Heart left ventricle (tissue), 16 donors: Measurements from ENCODE around the gene SDR42E1. TPM values are rescaled to one million over a fixed set of nuclear protein-coding genes. Genes with fewer than 3 reads are reported as not detected.

Source experiments
- ATAC-seq, 4 donors: fragments of 200-7000 bp; cut with Tn5 transposase; one replicate each; pipeline ENCODE4 v1.9.1; 2020 to 2022; ENCODE audit warnings: moderate library complexity in 4 of 4, mild to moderate bottlenecking in 3 of 4, moderate number of reproducible peaks in 1 of 4
- DNase-seq, 5 donors: peaks; one replicate each; pipeline ENCODE4 v3.0.0-alpha.2; 2020
- H3K27ac ChIP-seq, 12 donors: fragments of 200-600 bp; sonication (generic) in 4 of 12; one replicate each; pipeline versions ENCODE4 v1.5.0 to v1.8.0; 2016 to 2022; ENCODE audit warnings: mild to moderate bottlenecking in 2 of 12
- H3K27me3 ChIP-seq, 9 donors: fragments of 200-600 bp; sonication (generic) in 2 of 9; one replicate each; pipeline versions ENCODE4 v1.5.1 to v1.8.0; 2016 to 2022; ENCODE audit warnings: mild to moderate bottlenecking in 3 of 9
- H3K36me3 ChIP-seq, 9 donors: fragments of 200-600 bp; sonication (generic) in 2 of 9; one replicate each; pipeline versions ENCODE4 v1.5.0 to v1.8.0; 2018 to 2022; ENCODE audit warnings: mild to moderate bottlenecking in 2 of 9
- H3K4me1 ChIP-seq, 12 donors: fragments of 200-600 bp; sonication (generic) in 4 of 12; one replicate each; pipeline versions ENCODE4 v1.5.0 to v1.8.0; 2016 to 2022; ENCODE audit warnings: mild to moderate bottlenecking in 3 of 12
- H3K4me3 ChIP-seq, 12 donors: fragments of 200-600 bp; sonication (generic) in 4 of 12; one replicate each; pipeline versions ENCODE4 v1.5.0 to v1.8.0; 2017 to 2022; ENCODE audit warnings: mild to moderate bottlenecking in 9 of 12, moderate library complexity in 4 of 12
- H3K9me3 ChIP-seq, 12 donors: fragments of 200-600 bp; sonication (generic) in 4 of 12; one replicate each; pipeline versions ENCODE4 v1.5.0 to v1.8.0; 2016 to 2022; ENCODE audit warnings: mild to moderate bottlenecking in 1 of 12
- POLR2A ChIP-seq, 2 donors: fragments of 450-650 bp; IDR thresholded peaks; one replicate each; pipeline ENCODE4 v1.6.1; 2017; ENCODE audit warnings: antibody characterized with exemption in 2 of 2, mild to moderate bottlenecking in 2 of 2, moderate library complexity in 2 of 2
- WGBS, 4 donors: extraction: QIAGEN DNeasy Blood & Tissue Kit in 2 of 4; methylation state at CpG; one replicate each; pipeline versions ENCODE4 v1.1.5 to v1.1.7; 2013 to 2018; 5-methylcytosine and 5-hydroxymethylcytosine counted together
- intact Hi-C, 10 donors: fragments of 100-400 bp; cut with DNase I; formaldehyde crosslinking; loops; one replicate each; pipeline versions ENCODE4 v1.11.1 to v1.14.2; 2022
- polyA plus RNA-seq, 2 donors: library from polyadenylated mRNA; stranded (reverse); fragments of 200-250 nt; gene quantifications; one replicate each; pipeline ENCODE4 v1.2.3, GENCODE V29; 2013
- total RNA-seq, 9 donors: library from RNA; depleted of rRNA in 2 of 9; stranded (reverse); fragments of >200 nt in 2 of 9; fragmentation: NEBNext Ultra II Directional in 3 of 9; extraction: Animal tissue kit (Norgen Biotek cat#: 25700) in 3 of 9; gene quantifications; one replicate each; pipeline versions ENCODE4 v1.1.0 to v1.2.4, GENCODE V29; 2016 to 2023
- TF ChIP-seq, protein P1 (sequence below), 12 donors: fragments of 200-600 bp; sonication (generic) in 4 of 12; IDR thresholded peaks; one replicate each; pipeline versions ENCODE4 v1.5.0 to v1.8.0; 2018 to 2022; ENCODE audit warnings: antibody characterized with exemption in 12 of 12, mild to moderate bottlenecking in 5 of 12
- donor health status: ischemic (EF 13 %, LVEDD 7.1; RV severe dilation, severe dysfunction).
- donor health status: healthy with polysubstance abuse.
- donor health status: DM: no; HTN: yes; CAD: no.
- donor health status: DM: no; HTN: no; CAD: no.
- donor health status: ischemic (EF 25% LVEDD 6.9; RV normal size, moderate dysfunction).
- donor health status: ischemic (EF 25% LVEDD 5.7; RV mildly dilated, moderate dysfunction).
- donor health status: healthy.
- donor health status: DM: yes; HTN: yes; CAD: no.
- donor health status: ischemic (EF 35%, LVEDD 5.7; RV mildly dilated, moderate dysfunction).
- donor health status: nonischemic (EF 11% LVEDD 7.7; RV severe dilation, severe dysfunction).
- donor health status: DM: yes; HTN: yes; CAD: no.
- donor health status: PGD.
- donor health status: ischemic (EF 29% LVEDD 5.4; RV normal size, mild dysfunction).
- donor health status: nonischemic (EF 23%, LVEDD 6.1; RV moderate dilation, normal function).

The SDR42E1 gene
- total and polyA plus RNA-seq, 11 donors, result 0.06 to 2.2 (median 0.75) TPM; not detected in 1

DNA sequence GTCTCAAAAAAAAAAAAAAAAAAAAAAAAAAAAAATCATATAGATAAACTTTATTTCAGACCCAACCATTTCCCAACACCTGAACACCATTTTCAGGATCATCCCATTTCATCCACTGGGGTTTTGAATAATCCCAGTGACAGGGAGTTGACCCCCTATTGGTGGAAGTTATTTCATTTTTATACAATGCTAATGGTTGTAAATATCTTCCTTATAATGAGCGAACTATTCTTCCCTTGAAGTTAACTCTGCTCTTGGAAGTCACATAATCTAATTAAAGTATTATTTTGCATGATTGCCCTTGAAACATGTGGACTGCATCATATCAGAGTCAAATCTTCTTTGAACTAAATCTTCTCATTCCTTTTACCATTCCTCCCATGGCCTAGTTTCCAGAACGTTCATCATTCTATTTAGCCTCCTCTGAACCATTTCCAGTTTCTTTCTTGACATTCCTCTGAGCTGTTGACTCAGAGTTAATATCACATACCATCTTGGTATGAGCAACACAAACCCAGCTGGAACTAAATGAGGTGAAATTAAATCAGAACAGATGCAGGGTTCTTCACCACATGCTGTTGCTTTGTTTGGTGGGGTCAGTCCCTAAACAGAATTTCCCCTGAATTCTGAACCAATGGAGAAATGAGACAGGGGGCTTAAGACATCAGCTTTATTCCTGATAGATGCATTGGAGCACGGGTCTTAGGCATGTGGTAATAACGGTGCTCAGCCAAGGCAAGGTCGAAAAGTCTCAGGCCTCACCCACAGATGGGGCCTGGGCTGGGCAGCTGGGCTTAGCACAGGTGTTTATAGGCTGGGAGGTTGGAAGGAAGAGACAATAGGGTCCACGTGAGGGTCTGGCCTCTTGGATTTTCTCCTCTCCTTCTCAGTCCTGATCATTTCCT is 32.7 kb upstream of the SDR42E1 start:
- DNase-seq (no peak), ATAC-seq (no peak)
- H3K4me3 ChIP-seq, result no peak overlapping the region
- H3K9me3 ChIP-seq, result no peaks in the 10 kb centered on the region
- TF ChIP-seq POLR2A (IDR thresholded peaks at IDR 0.05), result no peak
- TF ChIP-seq, protein P1, sequence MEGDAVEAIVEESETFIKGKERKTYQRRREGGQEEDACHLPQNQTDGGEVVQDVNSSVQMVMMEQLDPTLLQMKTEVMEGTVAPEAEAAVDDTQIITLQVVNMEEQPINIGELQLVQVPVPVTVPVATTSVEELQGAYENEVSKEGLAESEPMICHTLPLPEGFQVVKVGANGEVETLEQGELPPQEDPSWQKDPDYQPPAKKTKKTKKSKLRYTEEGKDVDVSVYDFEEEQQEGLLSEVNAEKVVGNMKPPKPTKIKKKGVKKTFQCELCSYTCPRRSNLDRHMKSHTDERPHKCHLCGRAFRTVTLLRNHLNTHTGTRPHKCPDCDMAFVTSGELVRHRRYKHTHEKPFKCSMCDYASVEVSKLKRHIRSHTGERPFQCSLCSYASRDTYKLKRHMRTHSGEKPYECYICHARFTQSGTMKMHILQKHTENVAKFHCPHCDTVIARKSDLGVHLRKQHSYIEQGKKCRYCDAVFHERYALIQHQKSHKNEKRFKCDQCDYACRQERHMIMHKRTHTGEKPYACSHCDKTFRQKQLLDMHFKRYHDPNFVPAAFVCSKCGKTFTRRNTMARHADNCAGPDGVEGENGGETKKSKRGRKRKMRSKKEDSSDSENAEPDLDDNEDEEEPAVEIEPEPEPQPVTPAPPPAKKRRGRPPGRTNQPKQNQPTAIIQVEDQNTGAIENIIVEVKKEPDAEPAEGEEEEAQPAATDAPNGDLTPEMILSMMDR (IDR thresholded peaks at IDR 0.05), result no peak
- H3K36me3 ChIP-seq, result no peaks in the 10 kb centered on the region
- H3K4me1 ChIP-seq, result no peaks in the 10 kb centered on the region
- peaks cover 0 to 22% (median under 1%) of the 10 kb centered on the region in 9 donors for H3K27me3 ChIP-seq
- H3K27ac ChIP-seq, result no peak overlapping the region
- intact Hi-C loops, result loop anchor here in 1 of 10 donors (10.0 kb wide), 1 partner anchor 181 kb away; no protein-coding TSS in a partner anchor
- WGBS, 4 donors, result 79 to 86% (median 81%) methylated on average over 6 of the region's 6 CpGs

DNA sequence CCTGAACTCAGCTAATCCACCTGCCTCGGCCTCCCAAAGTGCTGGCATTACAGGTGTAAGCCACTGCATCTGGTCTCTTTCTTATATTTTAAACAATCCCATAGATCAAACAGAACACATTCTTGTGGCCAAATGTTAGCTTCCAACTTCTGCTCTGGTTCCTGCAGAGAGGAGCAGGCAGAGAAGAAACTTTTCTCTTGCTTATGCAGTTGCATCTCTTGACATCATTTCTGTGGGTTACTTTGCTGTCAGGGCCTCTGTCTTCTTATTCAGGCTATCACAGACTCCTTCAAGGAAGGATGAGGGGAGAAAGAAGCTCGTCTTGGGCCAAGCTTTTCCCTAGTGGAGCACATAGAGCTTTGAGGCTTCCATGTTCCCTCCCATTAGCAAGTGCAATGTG is 31.6 kb upstream of the SDR42E1 start:
- TF ChIP-seq, protein P1 (IDR thresholded peaks at IDR 0.05), result no peak
- TF ChIP-seq POLR2A (IDR thresholded peaks at IDR 0.05), result no peak

DNA sequence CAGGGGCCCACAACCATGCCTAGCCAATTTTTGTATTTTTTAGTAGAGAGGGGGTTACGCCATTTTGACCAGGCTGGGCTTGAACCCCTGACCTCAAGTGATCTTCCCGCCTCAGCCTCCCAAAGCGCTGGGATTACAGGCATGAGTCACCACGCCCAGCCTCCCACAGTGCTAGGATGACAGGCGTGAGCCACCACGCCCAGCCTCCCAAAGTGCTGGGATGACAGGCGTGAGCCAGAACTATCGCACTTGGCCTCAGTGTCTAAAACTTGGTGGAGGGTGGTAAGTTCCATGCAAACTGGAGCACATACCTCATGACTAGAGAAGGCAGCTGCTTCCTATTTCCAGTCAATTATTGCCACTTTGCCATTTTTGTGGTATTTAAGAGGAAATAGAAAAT is 30.9 kb upstream of the SDR42E1 start:
- WGBS, 4 donors, result 90 to 94% (median 92%) methylated on average over 8 of the region's 8 CpGs

More for the DNA sequence above, 31.6 kb upstream of the SDR42E1 start:
- no peak overlapping the region for H3K27ac ChIP-seq
- intact Hi-C loops, result loop anchor here in 1 of 10 donors (10.0 kb wide), 1 partner anchor 182 kb away; no protein-coding TSS in a partner anchor
- H3K36me3 ChIP-seq, result no peaks in the 10 kb centered on the region
- DNase-seq (no peak), ATAC-seq (no peak)
- H3K9me3 ChIP-seq, result no peaks in the 10 kb centered on the region
- WGBS, 4 donors, result 85 to 88% (median 86%) methylated on average over 2 of the region's 2 CpGs
- peaks cover 0 to 16% (median 0%) of the 10 kb centered on the region in 9 donors for H3K27me3 ChIP-seq
- no peaks in the 10 kb centered on the region for H3K4me1 ChIP-seq
- H3K4me3 ChIP-seq, result no peak overlapping the region

More for the DNA sequence above, 30.9 kb upstream of the SDR42E1 start:
- Histone ChIP-seq H3K36me3 (no peaks in the 10 kb centered on the region), H3K4me1 (no peaks in the 10 kb centered on the region), H3K27ac (no peak overlapping the region), H3K4me3 (no peak overlapping the region), H3K27me3 (peaks cover 0 to 9% (median 0%) of the 10 kb centered on the region in 9 donors), H3K9me3 (no peaks in the 10 kb centered on the region)
- intact Hi-C loops, result loop anchor here in 1 of 10 donors (10.0 kb wide), 1 partner anchor 183 kb away; no protein-coding TSS in a partner anchor
- no peak for ATAC-seq
- TF ChIP-seq, protein P1 (IDR thresholded peaks at IDR 0.05), result no peak
- TF ChIP-seq POLR2A (IDR thresholded peaks at IDR 0.05), result no peak
- no peak for DNase-seq
